Measurements from ENCODE around the gene HIP1R. TPM values are rescaled to one million over a fixed set of nuclear protein-coding genes. Genes with fewer than 3 reads are reported as not detected.

The HIP1R gene
- total RNA-seq, 1 experiment from 2014 or later = 33.1 TPM

DNA sequence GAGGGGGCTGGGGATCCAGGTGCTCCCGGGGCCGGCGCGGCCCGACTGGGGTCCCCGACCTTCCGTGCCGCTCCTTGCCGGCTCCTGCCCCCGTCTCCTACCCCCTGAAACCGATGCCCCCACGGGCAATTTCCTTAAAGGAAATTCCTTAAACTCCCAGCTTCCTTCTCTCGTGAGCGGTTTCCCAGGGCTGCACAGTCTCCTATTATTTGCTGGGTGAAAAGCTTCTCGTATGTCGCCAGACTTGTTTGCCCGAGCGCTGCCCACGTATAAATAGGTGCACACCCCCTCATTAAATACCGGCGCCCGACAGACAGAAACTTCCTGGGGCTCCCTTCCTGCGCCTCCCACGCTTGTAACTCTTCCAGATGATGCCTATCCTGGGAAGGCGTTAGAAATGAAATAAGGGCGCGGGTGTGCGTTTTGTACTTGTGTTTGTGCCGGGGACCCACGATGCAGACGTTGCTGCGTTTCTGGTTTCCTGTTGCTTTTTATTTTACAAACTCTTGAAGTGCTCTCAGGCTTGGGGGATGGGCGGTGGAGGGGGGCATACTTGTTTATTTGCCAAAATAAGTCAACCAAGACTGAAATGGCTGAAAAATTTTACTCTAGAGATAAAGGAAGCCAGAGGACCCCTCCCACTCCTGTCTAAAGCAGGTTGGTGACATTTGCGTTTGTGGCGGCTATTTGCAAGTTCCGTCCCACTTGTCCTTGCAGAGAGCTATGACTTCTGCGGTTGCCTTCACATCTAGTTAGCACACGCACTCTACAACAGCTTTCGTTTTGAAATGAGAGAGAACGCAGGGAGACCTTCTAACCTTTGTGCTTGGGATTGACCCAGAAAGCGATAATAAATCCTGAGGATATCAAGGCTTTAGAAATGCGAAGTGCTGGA lies 1.0 kb downstream of the HIP1R start:
- BruUV-seq (replicated peaks) = TSS peak; percentile 33
- Histone ChIP-seq H3K4me1 (replicated peaks; ENCODE audit: insufficient read depth) (peaks cover 55% of the 10 kb centered on the region), H2AFZ (peak overlapping the region; percentile 18), H3K79me2 (ENCODE audit: low read depth) (peaks cover 45% of the 10 kb centered on the region), H3K27ac (peak overlapping the region; percentile 35; the same call in 1 of the 2 replicates), H3K4me3 (peak overlapping the region; percentile 60), H3K27me3 (ENCODE audit: insufficient read depth, low read depth) (no peaks in the 10 kb centered on the region), H3K9me3 (ENCODE audit: insufficient read depth, low read depth) (no peaks in the 10 kb centered on the region), H3K36me3 (ENCODE audit: low read depth) (no peaks in the 10 kb centered on the region), H4K20me1 (ENCODE audit: insufficient read depth) (no peaks in the 10 kb centered on the region), H3F3A (ENCODE audit: insufficient read depth, low read depth) (peaks cover 34% of the 10 kb centered on the region), H3K4me2 (peak overlapping the region; percentile 85), H3K9me2 (ENCODE audit: insufficient read depth) (no peaks in the 10 kb centered on the region)
- DNase-seq = peak; percentile 51 to 75
- POLR2A ChIA-PET (ENCODE audit: unreplicated experiment) = no interaction called here
- intact Hi-C loops (cut with micrococcal nuclease; ENCODE audit: unreplicated experiment) = no loop called here
- no peak for TF ChIP-seq EZH2 (IDR thresholded peaks at IDR 0.05; ENCODE audit: low read depth)
- TF ChIP-seq, protein P1, sequence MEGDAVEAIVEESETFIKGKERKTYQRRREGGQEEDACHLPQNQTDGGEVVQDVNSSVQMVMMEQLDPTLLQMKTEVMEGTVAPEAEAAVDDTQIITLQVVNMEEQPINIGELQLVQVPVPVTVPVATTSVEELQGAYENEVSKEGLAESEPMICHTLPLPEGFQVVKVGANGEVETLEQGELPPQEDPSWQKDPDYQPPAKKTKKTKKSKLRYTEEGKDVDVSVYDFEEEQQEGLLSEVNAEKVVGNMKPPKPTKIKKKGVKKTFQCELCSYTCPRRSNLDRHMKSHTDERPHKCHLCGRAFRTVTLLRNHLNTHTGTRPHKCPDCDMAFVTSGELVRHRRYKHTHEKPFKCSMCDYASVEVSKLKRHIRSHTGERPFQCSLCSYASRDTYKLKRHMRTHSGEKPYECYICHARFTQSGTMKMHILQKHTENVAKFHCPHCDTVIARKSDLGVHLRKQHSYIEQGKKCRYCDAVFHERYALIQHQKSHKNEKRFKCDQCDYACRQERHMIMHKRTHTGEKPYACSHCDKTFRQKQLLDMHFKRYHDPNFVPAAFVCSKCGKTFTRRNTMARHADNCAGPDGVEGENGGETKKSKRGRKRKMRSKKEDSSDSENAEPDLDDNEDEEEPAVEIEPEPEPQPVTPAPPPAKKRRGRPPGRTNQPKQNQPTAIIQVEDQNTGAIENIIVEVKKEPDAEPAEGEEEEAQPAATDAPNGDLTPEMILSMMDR (conservative IDR thresholded peaks at IDR 0.05) = no peak
- CTCF ChIA-PET = interaction anchor here (0.6 to 0.7 kb wide), 5 partner anchors 26 to 1876 kb away, joined by 4 to 14 read pairs (median 4); no protein-coding TSS in a partner anchor

- POLR2A ChIA-PET (ENCODE audit: unreplicated experiment) = no interaction called here
- CTCF ChIA-PET = no interaction called here
These were observed 2.3 kb downstream of the HIP1R start for GRCh38 chr12:122837306-122838265.

DNA sequence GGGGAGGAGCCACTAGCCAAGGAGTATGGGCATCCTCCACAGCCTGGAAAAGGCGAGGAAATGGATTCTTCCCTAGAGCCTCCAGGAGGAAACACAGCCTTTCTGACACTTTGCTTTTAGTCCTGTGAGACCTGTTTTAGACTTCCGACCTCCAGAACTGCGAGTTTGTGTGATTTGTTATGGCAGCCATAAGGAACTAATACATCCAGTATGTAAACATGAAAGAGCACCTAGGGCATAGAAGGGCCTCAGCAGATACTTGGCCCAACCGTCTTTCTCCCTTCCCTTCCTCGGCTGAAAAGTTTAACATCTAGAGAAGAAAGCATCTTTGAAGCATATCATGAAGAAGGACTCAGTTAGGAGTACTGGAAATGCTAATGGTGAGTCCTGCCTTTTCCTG lies 3.6 kb downstream of the HIP1R start:
- Histone ChIP-seq H3F3A (ENCODE audit: insufficient read depth, low read depth) (peaks cover 38% of the 10 kb centered on the region), H3K36me3 (ENCODE audit: low read depth) (no peaks in the 10 kb centered on the region), H3K4me2 (no peak overlapping the region), H3K27ac (no peak overlapping the region), H3K79me2 (ENCODE audit: low read depth) (peaks cover 68% of the 10 kb centered on the region), H2AFZ (no peak overlapping the region), H3K4me1 (replicated peaks; ENCODE audit: insufficient read depth) (peaks cover 65% of the 10 kb centered on the region), H3K9me3 (ENCODE audit: insufficient read depth, low read depth) (no peaks in the 10 kb centered on the region), H3K4me3 (no peak overlapping the region), H3K27me3 (ENCODE audit: insufficient read depth, low read depth) (no peaks in the 10 kb centered on the region), H3K9me2 (ENCODE audit: insufficient read depth) (no peaks in the 10 kb centered on the region), H4K20me1 (ENCODE audit: insufficient read depth) (peaks cover 13% of the 10 kb centered on the region)
- POLR2A ChIA-PET (ENCODE audit: unreplicated experiment) = no interaction called here
- intact Hi-C loops (cut with micrococcal nuclease; ENCODE audit: unreplicated experiment) = no loop called here
- BruUV-seq (replicated peaks) = no TSS peak
- DNase-seq = no peak
- CTCF ChIA-PET = no interaction called here
- no peak for TF ChIP-seq EZH2 (IDR thresholded peaks at IDR 0.05; ENCODE audit: low read depth)
- TF ChIP-seq, protein P1 (conservative IDR thresholded peaks at IDR 0.05) = no peak

More at GRCh38 chr12:122837306-122838265, 2.3 kb downstream of the HIP1R start:
- DNase-seq = peak in 1 of 2 experiments; percentile 40
- no TSS peak for BruUV-seq (replicated peaks)
- Histone ChIP-seq H3K79me2 (ENCODE audit: low read depth) (peaks cover 55% of the 10 kb centered on the region), H3K27ac (no peak overlapping the region), H3F3A (ENCODE audit: insufficient read depth, low read depth) (peaks cover 43% of the 10 kb centered on the region), H3K4me3 (peak overlapping the region; percentile 60; the same call in 1 of the 2 replicates), H3K4me2 (peak overlapping the region; percentile 85), H3K27me3 (ENCODE audit: insufficient read depth, low read depth) (no peaks in the 10 kb centered on the region), H3K4me1 (replicated peaks; ENCODE audit: insufficient read depth) (peaks cover 65% of the 10 kb centered on the region), H3K9me2 (ENCODE audit: insufficient read depth) (no peaks in the 10 kb centered on the region), H4K20me1 (ENCODE audit: insufficient read depth) (peaks cover 7% of the 10 kb centered on the region), H3K36me3 (ENCODE audit: low read depth) (no peaks in the 10 kb centered on the region), H3K9me3 (ENCODE audit: insufficient read depth, low read depth) (no peaks in the 10 kb centered on the region), H2AFZ (no peak overlapping the region)
- intact Hi-C loops (cut with micrococcal nuclease; ENCODE audit: unreplicated experiment) = no loop called here
- TF ChIP-seq, protein P1 (conservative IDR thresholded peaks at IDR 0.05) = no peak
- TF ChIP-seq EZH2 (IDR thresholded peaks at IDR 0.05; ENCODE audit: low read depth) = no peak

Measured in PC-9 (cell line).